A204.1 (cell line): Measurements from ENCODE around the gene CCNH.

Experiments
- FAIRE-seq: peaks from 2 replicates; lab custom pipeline; 2012; peaks lifted over from hg19 to GRCh38; lab: Jason Lieb, UNC

Gene CCNH

GRCh38 chr5:87360132-87360531 lies 52.6 kb downstream of the CCNH start:
- FAIRE-seq = no peak

GRCh38 chr5:87359106-87359505 lies 53.6 kb downstream of the CCNH start:
- FAIRE-seq = no peak

GRCh38 chr5:87354496-87354895 lies 58.2 kb downstream of the CCNH start:
- no peak for FAIRE-seq

GRCh38 chr5:87347841-87348240 lies 64.9 kb downstream of the CCNH start:
- no peak for FAIRE-seq

GRCh38 chr5:87347272-87347671 lies 65.5 kb downstream of the CCNH start:
- FAIRE-seq = no peak
